GM23338 (cell line): Measurements from ENCODE around the gene DDX31. TPM values are rescaled to one million over a fixed set of nuclear protein-coding genes. Genes with fewer than 3 reads are reported as not detected.

Experiments used
- ATAC-seq: fragments of 200-7000 bp; cut with Tn5 transposase; 3 replicates; pipeline ENCODE4 v1.9.1; 2020
- DNase-seq: peaks from one replicate; pipeline ENCODE4 v3.0.0-alpha.2; 2015; ENCODE audit warnings: low spot score
- H2AFZ ChIP-seq: fragments of 200-600 bp; sonication (generic); 2 replicates; pipeline ENCODE4 v1.8.0; 2016; ENCODE audit warnings: antibody characterized with exemption, mild to moderate bottlenecking, moderate library complexity
- H3F3A ChIP-seq: fragments of 200-600 bp; sonication (generic); replicated peaks from 2 replicates; pipeline ENCODE4 v1.8.0; 2017; ENCODE audit warnings: antibody characterized with exemption, mixed run types, low read depth
- H3K27ac ChIP-seq: fragments of 200-600 bp; sonication (generic); 2 replicates; pipeline ENCODE4 v1.6.1; 2016; ENCODE audit warnings: low read depth
- H3K27me3 ChIP-seq: fragments of 200-600 bp; sonication (generic); 2 replicates; pipeline ENCODE4 v1.8.0; 2016; ENCODE audit warnings: mild to moderate bottlenecking, mixed run types, moderate library complexity; ENCODE audit not compliant: insufficient read depth
- H3K36me3 ChIP-seq: fragments of 200-600 bp; sonication (generic); 2 replicates; pipeline ENCODE4 v1.8.0; 2016; ENCODE audit warnings: mild to moderate bottlenecking; ENCODE audit not compliant: insufficient read depth
- H3K4me1 ChIP-seq: fragments of 200-600 bp; sonication (generic); 2 replicates; pipeline ENCODE4 v1.8.0; 2016; ENCODE audit warnings: mild to moderate bottlenecking, moderate library complexity; ENCODE audit not compliant: insufficient read depth
- H3K4me2 ChIP-seq: fragments of 200-600 bp; sonication (generic); 2 replicates; pipeline ENCODE4 v1.7.1; 2017; ENCODE audit warnings: mixed run types
- H3K4me3 ChIP-seq: fragments of 200-600 bp; sonication (generic); 2 replicates; pipeline ENCODE4 v1.6.1; 2016; ENCODE audit warnings: mixed run types
- H3K79me2 ChIP-seq: fragments of 200-600 bp; sonication (generic); replicated peaks from 2 replicates; pipeline ENCODE4 v1.8.0; 2017; ENCODE audit warnings: mild to moderate bottlenecking; ENCODE audit not compliant: insufficient read depth
- H3K9me2 ChIP-seq: fragments of 200-600 bp; sonication (generic); 2 replicates; pipeline ENCODE4 v1.8.0; 2017; ENCODE audit not compliant: insufficient read depth
- H4K20me1 ChIP-seq: fragments of 200-600 bp; sonication (generic); replicated peaks from 2 replicates; pipeline ENCODE4 v1.8.0; 2017; ENCODE audit warnings: mild to moderate bottlenecking; ENCODE audit not compliant: insufficient read depth
- H3K27ac Mint-ChIP-seq: 2 replicates; pipeline ENCODE4 v1.8.0; 2020; ENCODE audit warnings: inconsistent platforms, mild to moderate bottlenecking, moderate library complexity, mixed read lengths
- H3K27me3 Mint-ChIP-seq: 3 replicates; pipeline ENCODE4 v1.8.0; 2022; ENCODE audit warnings: low read depth, mild to moderate bottlenecking, moderate library complexity, mixed read lengths, inconsistent platforms; ENCODE audit not compliant: insufficient read depth, poor library complexity
- H3K36me3 Mint-ChIP-seq: 3 replicates; pipeline ENCODE4 v1.8.0; 2021; ENCODE audit warnings: low read depth, mild to moderate bottlenecking, inconsistent platforms, moderate library complexity, mixed read lengths
- H3K4me1 Mint-ChIP-seq: 3 replicates; pipeline ENCODE4 v1.8.0; 2020; ENCODE audit warnings: mild to moderate bottlenecking, inconsistent platforms, mixed read lengths
- H3K4me3 Mint-ChIP-seq: 3 replicates; pipeline ENCODE4 v1.8.0; 2021; ENCODE audit warnings: moderate library complexity, mild to moderate bottlenecking, inconsistent platforms, mixed read lengths
- H3K9me3 Mint-ChIP-seq: 3 replicates; pipeline ENCODE4 v1.8.0; 2020; ENCODE audit warnings: moderate library complexity, mild to moderate bottlenecking, inconsistent platforms, mixed read lengths
- CREB1 ChIP-seq: fragments of 250-450 bp; sonication (Bioruptor Pico); IDR thresholded peaks from 2 replicates; pipeline ENCODE4 v1.5.0; 2020; ENCODE audit warnings: low read depth, mild to moderate bottlenecking, moderate library complexity
- REST ChIP-seq: IDR thresholded peaks from one replicate; pipeline ENCODE4 v1.6.1; 2018; ENCODE audit warnings: antibody characterized with exemption; ENCODE audit not compliant: unreplicated experiment
- ZNF331 ChIP-seq: fragments of 250-450 bp; sonication (Bioruptor Pico); IDR thresholded peaks from 2 replicates; pipeline ENCODE4 v1.5.0; 2020; ENCODE audit warnings: low read depth, mild to moderate bottlenecking, moderate library complexity
- ZNF462 ChIP-seq: fragments of 250-450 bp; sonication (Bioruptor Pico); IDR thresholded peaks from 2 replicates; pipeline ENCODE4 v1.5.0; 2020; ENCODE audit warnings: mild to moderate bottlenecking, moderate library complexity
- polyA plus RNA-seq: library from polyadenylated mRNA; unstranded; fragments of >200 nt; fragmentation: Nextera tagmentation; extraction: Ambion mirVana; gene quantifications from 2 replicates; pipeline ENCODE4 v1.2.1, GENCODE V29; 2016
- total RNA-seq: library from RNA; depleted of rRNA; stranded (reverse); fragments of >200 nt; shearing (Covaris generic); gene quantifications from 2 replicates; pipeline ENCODE4 v1.2.3, GENCODE V29; 2014
- TF ChIP-seq, protein P1 (sequence below): IDR thresholded peaks from 2 replicates; pipeline ENCODE4 v1.6.1; 2016; ENCODE audit warnings: antibody characterized with exemption

DDX31 gene
- total and polyA plus RNA-seq, 2 experiments from 2014 or later: 14.8 to 23.5 TPM

GRCh38 chr9:132556714-132557113, 113.1 kb downstream of the DDX31 start (continued):
- no peak for TF ChIP-seq REST
- TF ChIP-seq ZNF462 (CRISPR knock-in tag): no peak
- TF ChIP-seq, protein P1, sequence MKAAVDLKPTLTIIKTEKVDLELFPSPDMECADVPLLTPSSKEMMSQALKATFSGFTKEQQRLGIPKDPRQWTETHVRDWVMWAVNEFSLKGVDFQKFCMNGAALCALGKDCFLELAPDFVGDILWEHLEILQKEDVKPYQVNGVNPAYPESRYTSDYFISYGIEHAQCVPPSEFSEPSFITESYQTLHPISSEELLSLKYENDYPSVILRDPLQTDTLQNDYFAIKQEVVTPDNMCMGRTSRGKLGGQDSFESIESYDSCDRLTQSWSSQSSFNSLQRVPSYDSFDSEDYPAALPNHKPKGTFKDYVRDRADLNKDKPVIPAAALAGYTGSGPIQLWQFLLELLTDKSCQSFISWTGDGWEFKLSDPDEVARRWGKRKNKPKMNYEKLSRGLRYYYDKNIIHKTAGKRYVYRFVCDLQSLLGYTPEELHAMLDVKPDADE: no peak
- TF ChIP-seq ZNF331 (CRISPR knock-in tag): no peak

GRCh38 chr9:132556235-132556634, 113.5 kb downstream of the DDX31 start:
- Mint-ChIP-seq H3K4me1 (peaks cover 16% of the 10 kb centered on the region), H3K4me3 (no peak overlapping the region), H3K27me3 (peaks cover 5% of the 10 kb centered on the region), H3K36me3 (peaks cover 5% of the 10 kb centered on the region), H3K9me3 (peaks cover 12% of the 10 kb centered on the region), H3K27ac (no peak overlapping the region)
- ATAC-seq: peak; percentile 53
- H3F3A ChIP-seq: no peaks in the 10 kb centered on the region
- no peaks in the 10 kb centered on the region for H3K36me3 ChIP-seq
- H3K4me2 ChIP-seq: no peak overlapping the region
- H4K20me1 ChIP-seq: no peaks in the 10 kb centered on the region
- peaks cover 5% of the 10 kb centered on the region; the same call in 1 of the 2 replicates for H3K4me1 ChIP-seq
- H3K9me2 ChIP-seq: no peaks in the 10 kb centered on the region
- H3K27ac ChIP-seq: no peak overlapping the region
- no peak overlapping the region for H2AFZ ChIP-seq
- no peaks in the 10 kb centered on the region for H3K27me3 ChIP-seq
- DNase-seq: no peak
- H3K79me2 ChIP-seq: no peaks in the 10 kb centered on the region
- H3K4me3 ChIP-seq: no peak overlapping the region
- TF ChIP-seq CREB1 (CRISPR knock-in tag): no peak
- TF ChIP-seq ZNF331 (CRISPR knock-in tag): no peak
- TF ChIP-seq, protein P1: no peak
